SKM-1 (cell line): ENCODE measurements around the gene ELF3.
"Not testable (repeated sequence)": the region's sequence is repeated elsewhere in the genome, so short reads cannot be mapped to it uniquely, and the experiment has no call there.

ENCODE experiments used
- DNase-seq: peaks from one replicate; lab custom pipeline; 2025; ENCODE audit not compliant: unreplicated experiment; lab: John Stamatoyannopoulos, UW

Gene ELF3

DNA sequence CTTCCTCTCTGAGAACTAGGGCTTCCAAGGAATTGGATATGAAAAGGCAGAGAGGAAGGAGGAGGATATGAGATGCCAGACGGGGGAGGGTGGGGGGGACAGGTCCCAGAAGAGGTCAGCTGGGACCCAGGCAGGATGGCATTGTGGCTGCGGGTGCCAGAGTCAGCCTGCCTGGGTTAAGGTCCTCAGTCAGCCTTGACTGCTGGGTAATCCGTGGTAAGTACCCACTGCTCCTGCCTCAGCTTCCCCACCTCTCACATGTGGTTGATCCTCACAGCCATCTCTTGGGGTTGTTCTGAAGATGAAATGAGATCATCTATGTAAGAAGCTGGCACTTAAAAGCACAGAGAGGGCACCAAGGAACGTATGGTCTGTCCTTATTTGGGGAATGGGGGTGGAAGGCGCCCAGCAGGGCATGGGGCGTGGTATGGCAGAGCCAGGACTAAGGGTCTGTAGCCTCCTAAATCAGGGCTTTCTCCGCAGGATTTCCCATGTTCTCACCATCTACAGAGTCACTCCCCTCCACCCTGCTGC lies 23.8 kb downstream of the ELF3 start:
- no peak for DNase-seq

DNA sequence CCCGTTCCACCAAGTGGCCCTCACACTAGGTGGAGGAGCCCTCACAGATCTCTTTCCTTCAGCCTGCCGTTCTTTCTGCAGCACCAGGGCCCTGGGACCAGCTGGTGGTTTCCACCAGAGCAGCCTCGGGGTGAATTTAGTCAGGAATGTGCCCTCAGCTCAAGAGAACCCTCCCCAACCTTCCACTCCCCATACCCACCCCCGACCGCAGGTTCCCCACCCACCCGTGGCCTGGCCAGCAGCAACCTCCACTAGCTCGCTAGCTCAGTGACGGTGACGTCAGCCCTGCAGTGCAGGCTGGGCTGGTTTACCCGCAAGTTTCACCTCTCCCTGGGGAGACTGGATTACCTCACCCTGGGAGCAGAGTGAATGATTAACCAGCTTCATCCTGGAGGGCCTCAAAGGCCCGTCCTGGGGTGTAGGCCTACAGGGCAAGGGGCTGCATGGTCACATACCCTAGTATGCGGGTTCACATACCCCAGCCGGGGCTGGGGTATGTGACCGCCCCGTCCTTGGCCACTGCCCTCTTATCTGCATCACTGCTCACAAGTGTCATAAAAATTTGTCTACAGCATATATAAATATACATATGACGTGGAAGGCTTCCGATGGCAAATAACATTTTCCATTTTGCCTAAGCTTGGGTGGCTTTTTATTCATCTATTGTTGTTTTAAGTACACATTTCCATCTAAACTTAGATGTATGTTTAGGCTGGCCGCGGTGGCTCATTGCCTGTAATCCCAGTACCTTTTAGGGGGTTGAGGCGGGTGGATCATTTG lies 24.5 kb downstream of the ELF3 start:
- DNase-seq, result peak; percentile 62

DNA sequence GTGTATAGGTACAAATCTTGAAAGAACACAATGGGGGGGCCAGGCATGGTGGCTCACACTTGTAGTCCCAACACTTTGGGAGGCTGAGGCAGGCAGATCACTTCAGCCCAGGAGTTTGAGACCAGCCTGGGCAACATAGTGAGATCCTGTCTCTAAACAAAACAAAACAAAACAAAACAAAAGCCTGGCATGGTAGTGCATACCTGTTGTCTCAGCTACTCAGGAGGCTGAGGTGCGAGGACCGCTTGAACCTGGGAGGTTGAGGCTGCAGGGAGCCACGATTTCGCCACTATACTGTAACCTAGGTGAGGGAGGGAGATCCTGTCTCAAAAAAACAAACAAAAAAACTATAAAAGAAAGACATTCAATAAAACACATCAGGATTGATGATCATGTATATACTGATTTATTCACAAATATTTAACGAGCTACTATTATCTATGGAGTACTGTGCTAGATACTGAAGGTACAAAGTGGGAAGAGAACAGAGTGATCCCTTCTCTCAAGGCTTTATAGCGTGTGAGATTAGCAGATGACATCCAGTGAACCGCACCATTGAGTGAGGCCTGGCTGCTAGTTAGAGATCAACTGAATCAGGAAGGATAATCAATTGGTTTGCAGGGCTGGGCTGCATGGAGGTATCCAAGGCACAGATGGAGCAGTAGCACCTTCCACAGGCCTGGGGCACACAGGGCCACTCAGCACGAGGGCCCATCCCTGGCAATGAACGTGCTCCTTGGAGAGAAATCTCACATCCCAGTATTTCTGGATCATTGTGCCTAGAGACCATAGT lies 26.4 kb downstream of the ELF3 start:
- DNase-seq, result no peak

DNA sequence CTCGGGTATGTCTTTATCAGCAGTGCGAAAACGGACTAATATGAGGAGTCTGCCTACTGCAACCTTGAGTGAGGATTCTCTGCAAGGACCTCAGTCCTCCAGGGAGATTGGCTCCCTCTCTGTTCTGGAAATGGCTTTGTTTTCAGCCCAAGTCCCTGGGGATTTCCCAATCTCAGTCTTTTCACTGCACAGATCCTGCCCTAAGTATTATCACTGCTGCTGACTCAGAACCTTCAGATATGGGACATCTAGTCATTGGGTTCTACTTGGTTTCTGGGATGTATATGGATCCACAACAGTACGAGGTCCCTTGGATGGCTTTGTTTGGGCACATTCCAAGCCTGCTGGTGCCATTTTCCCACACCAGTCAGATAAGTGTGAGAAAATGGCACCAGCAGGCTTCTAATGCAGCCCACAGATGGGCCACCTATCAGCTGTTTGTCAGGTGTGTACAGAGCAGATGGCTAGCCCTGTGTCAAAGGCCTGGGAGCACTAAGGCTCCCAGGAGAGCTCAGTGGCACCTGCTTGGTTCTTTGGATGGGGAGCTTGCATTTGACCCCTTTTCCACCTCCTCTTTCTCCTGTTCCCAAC lies 27.4 kb downstream of the ELF3 start:
- DNase-seq, result no peak

DNA sequence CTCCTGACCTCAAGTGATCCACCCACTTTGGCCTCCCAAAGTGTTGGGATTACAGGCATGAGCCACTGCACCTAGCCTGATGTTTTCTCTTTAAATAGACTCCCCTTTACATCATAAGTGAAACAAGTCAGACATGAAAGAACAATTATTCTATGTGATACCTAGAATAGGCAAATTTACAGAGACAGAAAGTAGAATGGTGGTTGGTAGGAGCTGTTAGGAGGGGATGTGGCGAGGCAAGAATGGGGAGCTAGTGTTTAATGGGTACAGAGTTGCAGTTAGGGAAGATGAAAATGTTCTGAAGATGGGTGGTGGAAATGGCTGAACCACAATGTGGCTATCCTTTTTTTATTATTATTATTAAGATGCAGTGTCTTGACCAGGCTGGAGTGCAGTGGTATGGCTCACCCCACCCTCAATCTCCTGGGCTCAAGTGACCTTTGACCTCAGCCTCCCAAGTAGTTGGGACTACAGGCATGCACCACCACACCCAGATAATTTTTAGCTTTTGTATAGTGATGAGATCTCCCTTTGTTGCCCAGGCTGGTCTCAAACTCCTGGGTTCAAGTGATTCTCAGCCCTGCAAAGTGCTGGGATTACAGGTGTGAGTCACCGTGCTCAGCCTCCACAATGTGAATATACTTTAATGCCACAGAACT lies 28.4 kb downstream of the ELF3 start:
- no peak for DNase-seq

DNA sequence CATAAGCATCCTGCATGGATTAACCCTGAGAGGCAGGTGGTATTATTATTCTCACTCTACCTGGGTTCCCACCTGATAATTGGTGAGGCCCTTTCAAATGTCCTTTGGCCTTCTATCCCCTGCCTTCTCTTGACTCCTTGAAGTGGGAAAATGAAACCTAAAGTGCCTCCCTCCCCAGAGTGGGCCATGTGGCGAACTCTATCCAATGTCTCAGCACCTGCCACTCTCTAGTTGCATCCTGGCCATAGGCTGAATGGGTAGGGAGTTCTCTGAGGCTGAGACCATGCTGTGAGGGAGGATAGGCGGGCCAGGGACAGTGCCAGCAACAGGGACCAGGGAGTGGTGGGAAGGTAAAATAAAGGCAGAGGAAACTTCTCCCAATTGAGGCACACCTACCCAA lies 35.3 kb downstream of the ELF3 start:
- no peak for DNase-seq

DNA sequence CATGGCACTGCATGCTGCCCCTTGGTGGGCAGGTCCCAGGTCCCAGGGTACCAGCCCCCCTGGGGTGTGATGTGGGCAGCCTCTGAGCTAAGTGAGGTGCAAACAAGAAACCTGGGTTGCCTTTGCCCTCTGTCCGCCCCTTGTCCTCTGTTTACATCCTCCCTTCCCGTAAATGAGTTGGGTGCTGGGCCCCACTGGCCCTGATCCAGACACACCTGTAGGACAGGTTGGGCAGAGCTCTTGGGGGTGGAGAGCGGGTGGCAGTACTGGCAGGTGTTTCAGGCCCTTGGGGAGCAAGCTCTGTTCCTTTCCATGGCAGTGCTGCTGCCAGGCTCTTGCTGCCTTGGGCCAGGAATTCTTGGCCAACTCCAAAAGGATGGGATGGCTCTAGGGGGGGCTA lies 35.8 kb downstream of the ELF3 start:
- DNase-seq, result no peak

DNA sequence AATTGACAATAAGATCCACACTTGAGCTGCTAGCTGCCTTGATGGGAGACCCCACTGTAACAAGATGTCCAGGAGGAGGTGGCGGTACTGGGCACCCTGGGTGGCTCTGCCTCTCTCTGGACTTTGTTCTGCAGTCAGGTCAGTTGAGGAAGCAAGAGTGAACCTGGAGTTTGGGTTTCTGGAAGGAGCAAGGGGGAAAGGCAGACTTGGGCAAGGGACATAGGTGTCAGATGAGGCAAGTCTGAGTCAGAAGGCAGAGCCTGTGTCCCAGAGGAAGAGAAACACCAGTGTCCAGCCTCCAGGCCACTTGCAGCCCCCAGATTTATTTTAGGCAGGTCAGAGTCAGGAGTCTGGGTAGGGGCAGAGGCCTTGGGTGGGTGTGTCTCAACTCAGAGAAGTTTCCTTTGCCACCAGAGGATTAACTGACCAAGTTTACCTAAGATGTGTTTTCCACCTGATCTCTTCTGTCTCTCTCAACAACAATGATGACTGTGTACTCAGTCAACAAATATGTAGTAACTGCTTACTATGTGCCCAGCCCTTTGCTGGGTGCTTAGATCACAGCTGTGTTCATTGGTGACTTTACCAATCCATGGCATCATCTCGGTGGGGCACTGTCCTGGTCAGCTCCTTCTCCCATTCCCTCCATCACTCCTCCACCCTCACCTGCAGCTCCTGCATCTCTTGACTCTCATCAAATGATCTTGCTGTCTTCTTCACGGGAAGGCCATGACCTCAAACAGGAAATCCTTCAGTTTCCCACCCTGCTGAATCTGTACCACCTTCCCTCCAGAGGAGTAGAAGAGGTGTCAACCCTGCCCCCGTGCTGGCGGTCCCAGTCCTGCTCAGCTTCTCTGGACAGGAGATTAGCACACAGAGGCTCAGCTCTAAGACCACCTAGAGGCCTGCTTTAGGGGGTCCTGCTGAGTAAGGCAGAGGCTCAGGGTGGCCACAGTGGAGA lies 36.6 kb downstream of the ELF3 start:
- DNase-seq, result no peak

DNA sequence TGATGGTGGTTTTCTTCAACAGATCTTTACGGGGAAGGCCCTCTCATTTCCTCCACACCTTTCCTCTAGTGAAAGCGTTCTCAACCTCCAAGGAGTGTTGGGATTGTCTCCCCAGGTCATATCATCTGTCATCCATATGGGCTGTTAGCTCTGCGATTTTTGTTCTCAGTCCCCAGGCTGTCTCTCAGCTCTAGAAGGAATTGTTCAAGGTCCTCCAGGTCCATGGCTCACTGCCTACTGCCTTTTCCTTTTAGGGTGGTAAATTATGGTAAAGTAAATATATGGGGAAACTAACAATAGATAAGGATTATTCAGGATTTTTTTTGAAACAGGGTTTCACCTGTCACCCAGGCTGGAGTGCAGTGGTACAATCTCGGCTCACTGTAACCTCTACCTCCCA lies 37.6 kb downstream of the ELF3 start:
- no peak for DNase-seq

DNA sequence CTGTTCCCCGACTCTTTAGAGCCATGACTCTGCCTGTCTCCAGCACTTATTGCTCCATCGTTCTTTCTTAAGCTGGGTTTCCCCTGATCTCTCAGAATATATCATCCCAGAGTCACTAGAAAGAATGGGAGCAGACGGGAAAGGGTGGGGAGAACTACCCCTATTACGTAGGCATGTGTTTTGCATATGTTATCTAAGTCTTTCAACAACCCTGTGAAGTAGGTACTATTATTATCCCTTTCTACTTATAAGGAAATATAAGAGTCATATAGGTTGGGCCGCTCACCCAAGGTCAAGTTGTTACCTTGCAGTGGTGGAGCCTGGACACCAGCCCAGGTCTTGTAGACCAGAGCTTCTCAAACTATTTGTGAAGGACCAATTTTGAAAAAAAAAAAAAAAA lies 38.7 kb downstream of the ELF3 start:
- DNase-seq, result no peak

DNA sequence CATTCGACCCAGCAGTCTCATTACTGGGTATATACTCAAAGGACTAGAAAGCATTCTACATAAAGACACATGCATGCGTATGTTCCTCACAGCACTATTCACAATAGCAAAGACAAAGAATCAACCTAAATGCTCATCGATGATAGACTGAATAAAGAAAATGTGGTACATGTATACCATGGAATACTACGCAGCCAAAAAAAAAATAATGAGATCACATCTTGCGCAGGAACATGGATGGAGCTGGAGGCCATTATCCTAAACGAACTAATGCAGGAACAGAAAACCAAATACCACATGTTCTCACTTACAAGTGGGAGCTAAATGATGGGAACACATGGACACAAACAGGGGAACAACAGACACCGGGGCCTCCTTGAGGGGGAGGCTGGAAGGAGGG lies 43.7 kb downstream of the ELF3 start:
- no peak for DNase-seq

DNA sequence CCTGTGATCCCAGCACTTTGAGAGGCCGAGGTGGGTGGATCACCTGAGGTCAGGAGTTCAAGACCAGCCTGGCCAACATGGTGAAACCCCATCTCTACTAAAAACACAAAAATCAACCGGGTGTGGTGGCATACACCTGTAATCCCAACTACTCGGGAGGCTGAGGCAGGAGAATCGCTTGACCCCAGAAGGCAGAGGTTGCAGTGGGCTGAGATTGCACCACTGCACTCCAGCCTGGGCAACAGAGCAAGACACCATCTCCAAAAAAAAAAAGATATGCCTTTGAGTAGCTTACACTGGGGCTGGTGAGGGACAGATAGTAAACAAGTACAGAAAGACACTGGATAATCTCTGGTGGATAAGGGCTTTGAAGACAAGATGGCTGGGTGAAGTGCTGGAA lies 44.3 kb downstream of the ELF3 start:
- not testable (repeated sequence) for DNase-seq

DNA sequence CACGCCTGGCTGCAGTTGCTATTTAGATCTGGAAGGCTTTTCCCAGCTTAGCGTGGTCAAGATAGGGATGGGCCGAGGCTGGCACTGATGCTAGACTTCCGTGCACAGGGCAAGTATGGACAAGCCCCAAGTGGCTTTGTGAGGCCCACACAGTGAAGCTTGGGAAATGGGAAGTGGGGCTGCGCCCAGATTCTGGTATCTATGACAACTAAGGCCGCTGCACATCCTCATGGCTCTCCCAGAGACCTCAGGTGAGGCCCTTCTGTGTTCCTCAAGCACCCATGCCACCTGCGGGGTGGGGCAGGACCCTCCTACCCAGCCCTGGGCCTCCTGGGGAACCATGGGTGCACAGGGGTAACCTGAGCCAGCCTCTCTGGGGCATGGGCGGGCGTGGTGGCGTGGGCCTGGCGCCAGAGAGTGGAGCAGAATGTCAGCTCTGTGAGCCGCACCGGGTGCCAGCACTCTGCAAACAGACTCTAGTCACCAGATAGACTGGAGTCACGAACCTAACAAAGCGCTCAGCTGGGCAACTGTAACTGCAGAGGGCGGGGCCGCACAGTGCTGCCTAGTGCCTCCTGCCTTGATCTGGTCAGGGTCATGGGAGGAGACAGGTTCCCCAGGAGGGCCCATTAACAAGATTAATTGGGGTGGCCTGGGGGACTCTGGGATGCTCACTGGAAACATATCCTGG lies 46.4 kb downstream of the ELF3 start:
- DNase-seq, result peak; percentile 39

DNA sequence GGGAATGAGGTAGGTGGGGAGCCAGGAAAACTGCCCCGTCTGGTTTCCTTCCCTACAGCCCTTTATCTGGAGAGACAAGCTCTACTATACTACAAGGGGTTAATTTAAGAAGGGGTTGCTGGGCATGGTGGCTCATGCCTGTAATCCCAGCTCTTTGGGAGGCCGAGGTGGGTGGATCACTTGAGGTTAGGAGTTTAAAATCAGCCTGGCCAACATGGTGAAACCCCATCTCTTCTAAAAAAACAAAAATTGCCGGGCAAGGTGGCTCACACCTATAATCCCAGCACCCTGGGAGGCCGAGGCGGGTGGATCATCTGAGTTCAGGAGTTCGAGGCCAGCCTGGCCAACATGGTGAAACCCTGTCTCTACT lies 46.9 kb downstream of the ELF3 start:
- DNase-seq, result not testable (repeated sequence)

DNA sequence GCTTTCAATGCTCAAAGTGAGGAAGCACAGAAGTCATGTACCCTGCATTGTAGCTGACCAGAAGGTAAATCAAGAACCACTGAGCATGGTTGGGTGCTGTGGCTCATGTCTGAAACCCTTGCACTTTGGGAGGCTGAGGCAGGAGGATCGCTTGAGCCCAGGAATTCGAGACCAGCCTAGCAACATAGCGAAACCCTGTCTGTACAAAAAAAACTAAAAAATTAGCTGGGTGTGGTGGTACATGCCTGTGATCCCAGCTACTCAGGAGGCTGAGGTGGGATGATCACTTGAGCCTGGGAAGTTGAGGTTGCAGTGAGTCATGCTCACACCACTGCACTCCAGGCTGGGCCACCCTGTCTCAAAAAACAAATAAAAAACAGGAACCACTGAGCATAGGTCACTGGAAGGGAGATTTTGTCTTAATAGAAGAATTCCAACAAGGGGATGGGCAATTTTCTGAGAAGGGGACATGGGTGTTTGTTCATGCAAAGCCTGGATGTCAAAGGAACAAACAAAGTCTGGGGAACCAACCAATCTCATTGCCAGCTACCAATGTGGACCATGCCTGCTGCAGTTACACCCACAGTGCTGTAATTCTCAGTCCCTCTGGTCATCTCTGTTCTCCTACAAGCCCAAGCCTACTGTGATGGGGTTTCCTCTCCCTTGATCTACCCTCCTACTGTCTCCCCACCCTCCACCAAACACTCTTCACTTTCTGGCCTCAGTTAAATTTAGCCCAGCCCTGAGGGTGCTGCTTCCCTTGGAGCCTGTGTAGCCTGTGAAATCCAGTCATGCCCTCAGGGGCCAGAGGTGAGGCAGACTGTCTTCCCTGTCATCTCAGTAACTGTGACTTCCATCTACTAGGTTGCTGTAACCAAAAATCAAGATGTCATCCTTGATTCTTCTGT lies 47.9 kb downstream of the ELF3 start:
- peak; percentile 51 for DNase-seq

DNA sequence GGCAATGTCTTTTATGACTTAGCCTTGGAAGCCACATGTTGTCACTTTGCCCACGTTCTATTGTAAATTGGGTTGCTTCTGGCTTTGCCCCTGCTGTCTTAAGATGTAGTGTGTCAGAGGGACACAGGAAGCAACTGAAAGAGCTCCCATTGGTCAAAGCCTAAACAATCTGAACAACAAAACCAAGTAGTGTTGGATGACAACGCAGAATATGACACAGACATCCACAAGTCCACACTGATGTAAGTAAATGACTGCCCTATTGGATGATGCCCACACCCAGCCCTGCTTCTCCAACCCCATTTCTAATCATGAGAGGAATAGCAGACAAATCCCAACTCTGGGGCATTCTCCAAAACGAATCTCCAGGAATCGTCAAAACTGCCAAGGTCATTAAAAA lies 50.7 kb downstream of the ELF3 start:
- no peak for DNase-seq

DNA sequence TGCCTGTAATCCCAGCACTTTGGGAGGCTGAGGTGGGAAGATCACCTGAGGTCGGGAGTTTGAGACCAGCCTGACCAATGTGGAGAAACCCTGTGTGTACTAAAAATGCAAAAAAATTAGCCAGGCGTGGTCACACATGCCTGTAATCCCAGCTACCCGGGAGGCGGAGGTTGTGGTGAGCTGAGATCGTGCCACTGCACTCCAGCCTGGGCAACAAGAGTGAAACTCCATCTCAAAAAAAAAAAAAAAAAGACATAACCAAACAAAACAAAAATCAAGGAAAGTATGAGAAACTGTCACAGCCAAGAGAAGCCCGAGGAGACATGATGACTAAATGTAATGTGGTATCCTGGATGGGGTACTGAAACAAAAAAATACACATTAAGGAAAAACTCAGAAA lies 51.4 kb downstream of the ELF3 start:
- DNase-seq, result not testable (repeated sequence)

DNA sequence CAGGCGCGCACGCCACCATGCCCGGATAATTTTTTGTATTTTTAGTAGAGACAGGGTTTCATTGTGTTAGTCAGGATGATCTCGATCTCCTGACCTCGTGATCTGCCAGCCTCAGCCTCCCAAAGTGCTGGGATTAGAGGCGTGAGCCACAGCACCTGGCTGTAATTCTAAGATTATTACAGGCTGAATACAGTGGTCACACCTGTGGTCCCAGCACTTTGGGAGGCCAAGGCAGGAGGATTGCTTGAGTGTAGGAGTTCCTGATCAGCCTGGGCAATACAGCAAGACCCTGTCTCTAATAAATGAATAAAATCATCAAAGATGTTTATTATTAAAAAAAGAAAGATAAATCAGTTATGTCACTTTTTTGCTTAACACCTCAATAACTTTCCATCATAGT lies 52.2 kb downstream of the ELF3 start:
- DNase-seq, result not testable (repeated sequence)

DNA sequence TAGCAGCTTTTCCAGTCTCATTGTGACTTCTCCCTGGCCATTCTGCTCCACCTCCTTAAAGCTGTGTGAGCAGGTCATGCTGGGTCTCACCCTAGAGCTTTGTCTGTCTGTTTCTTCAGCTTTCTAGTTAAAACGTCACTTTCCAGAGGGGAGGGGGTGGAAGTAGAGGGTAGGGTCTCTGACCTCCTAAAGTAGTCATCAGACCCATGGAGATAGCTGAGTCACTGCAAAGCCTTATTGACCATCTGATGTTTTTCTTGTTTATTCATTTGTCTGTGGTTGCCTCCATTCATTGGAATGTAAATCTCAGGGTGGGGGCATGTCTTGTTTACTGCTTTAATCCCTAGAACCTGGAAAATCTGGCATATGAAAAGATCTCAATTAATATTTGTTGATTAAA lies 52.7 kb downstream of the ELF3 start:
- no peak for DNase-seq
